GM23248 (cell line): Measurements from ENCODE around the gene PRSS36. TPM values are rescaled to one million over a fixed set of nuclear protein-coding genes. Genes with fewer than 3 reads are reported as not detected.
"Not testable (repeated sequence)": the region's sequence is repeated elsewhere in the genome, so short reads cannot be mapped to it uniquely, and the experiment has no call there.

Experiments
- DNase-seq: peaks from one replicate; pipeline ENCODE4 v3.0.0-alpha.2; 2015
- H2AFZ ChIP-seq: fragments of 200-600 bp; sonication (generic); 2 replicates; pipeline ENCODE4 v1.6.1; 2016; ENCODE audit warnings: antibody characterized with exemption
- H3F3A ChIP-seq: fragments of 200-600 bp; sonication (generic); 2 replicates; pipeline ENCODE4 v1.6.1; 2016; ENCODE audit warnings: mild to moderate bottlenecking, antibody characterized with exemption, mixed run types; ENCODE audit not compliant: insufficient read depth
- H3K27ac ChIP-seq: fragments of 200-600 bp; sonication (generic); 2 replicates; pipeline ENCODE4 v1.5.1; 2016; ENCODE audit warnings: mild to moderate bottlenecking
- H3K27me3 ChIP-seq: fragments of 200-600 bp; sonication (generic); replicated peaks from 2 replicates; pipeline ENCODE4 v1.6.1; 2016; ENCODE audit warnings: mild to moderate bottlenecking; ENCODE audit not compliant: insufficient read depth
- H3K36me3 ChIP-seq: fragments of 200-600 bp; sonication (generic); 2 replicates; pipeline ENCODE4 v1.6.1; 2016; ENCODE audit warnings: low read depth, mild to moderate bottlenecking
- H3K4me1 ChIP-seq: fragments of 200-600 bp; sonication (generic); 2 replicates; pipeline ENCODE4 v1.6.1; 2016; ENCODE audit warnings: mild to moderate bottlenecking; ENCODE audit not compliant: insufficient read depth
- H3K4me2 ChIP-seq: fragments of 200-600 bp; sonication (generic); one replicate; pipeline ENCODE4 v1.6.1; 2016; ENCODE audit warnings: mild to moderate bottlenecking; ENCODE audit not compliant: unreplicated experiment
- H3K4me3 ChIP-seq: fragments of 200-600 bp; sonication (generic); 2 replicates; pipeline ENCODE4 v1.5.1; 2016; ENCODE audit warnings: mild to moderate bottlenecking
- H3K79me2 ChIP-seq: fragments of 200-600 bp; sonication (generic); 2 replicates; pipeline ENCODE4 v1.6.1; 2016; ENCODE audit warnings: mild to moderate bottlenecking; ENCODE audit not compliant: insufficient read depth
- H3K9ac ChIP-seq: fragments of 200-600 bp; sonication (generic); 2 replicates; pipeline ENCODE4 v1.6.1; 2016; ENCODE audit warnings: mild to moderate bottlenecking
- H3K9me2 ChIP-seq: fragments of 200-600 bp; sonication (generic); 2 replicates; pipeline ENCODE4 v1.6.1; 2016; ENCODE audit warnings: mixed run types, mild to moderate bottlenecking, moderate library complexity; ENCODE audit not compliant: insufficient read depth
- H3K9me3 ChIP-seq: fragments of 200-600 bp; sonication (generic); one replicate; pipeline ENCODE4 v1.6.1; 2017; ENCODE audit warnings: low read depth
- H4K20me1 ChIP-seq: fragments of 200-600 bp; sonication (generic); 2 replicates; pipeline ENCODE4 v1.6.0; 2016; ENCODE audit not compliant: insufficient read depth
- EZH2 ChIP-seq: fragments of 200-600 bp; sonication (generic); IDR thresholded peaks from 2 replicates; pipeline ENCODE4 v1.6.1; 2018; ENCODE audit warnings: antibody characterized with exemption, mild to moderate bottlenecking; ENCODE audit not compliant: insufficient read depth, poor library complexity, severe bottlenecking
- EZH2phosphoT487 ChIP-seq: fragments of 200-600 bp; sonication (generic); IDR thresholded peaks from 2 replicates; pipeline ENCODE4 v1.6.1; 2018; ENCODE audit warnings: antibody characterized with exemption, moderate library complexity, mild to moderate bottlenecking, low read depth; ENCODE audit not compliant: insufficient read depth
- WGBS, 2 experiments: methylation state at CpG; one replicate each; pipeline ENCODE4 v1.1.6; 2015 to 2017; ENCODE audit warnings: low lambda C conversion rate in 2 of 2, low coverage in 1 of 2; ENCODE audit errors: missing lambda C conversion rate in 2 of 2; 5-methylcytosine and 5-hydroxymethylcytosine counted together
- in situ Hi-C: fragments of 300-500 bp; cut with MboI; formaldehyde crosslinking; loops from 2 replicates; pipeline ENCODE4 v1.15.0; 2020
- polyA plus RNA-seq: library from polyadenylated mRNA; unstranded; fragments of >200 nt; fragmentation: Nextera tagmentation; extraction: Ambion mirVana; gene quantifications from 2 replicates; pipeline ENCODE4 v1.2.1, GENCODE V29; 2016
- total RNA-seq: library from RNA; depleted of rRNA; stranded (reverse); fragments of >200 nt; shearing (Covaris generic); gene quantifications from 2 replicates; pipeline ENCODE4 v1.2.3, GENCODE V29; 2014

Gene PRSS36
- total and polyA plus RNA-seq, 2 experiments from 2014 or later, result 2.2 TPM; not detected in 1

GRCh38 chr16:31196324-31197088 lies 46.6 kb upstream of the PRSS36 start:
- H3K27me3 ChIP-seq, result no peaks in the 10 kb centered on the region
- WGBS, 2 experiments, result 83 to 86% methylated on average over 17 of the region's 17 CpGs
- H3K4me1 ChIP-seq, result 0 out of 2 replicates have a peak, but pooled peaks cover 2% of the 10 kb centered on the region
- H3K27ac ChIP-seq, result no peak overlapping the region
- no peak for DNase-seq
- H4K20me1 ChIP-seq, result 0 out of 2 replicates have a peak, but pooled peaks cover 4% of the 10 kb centered on the region
- no peak overlapping the region for H3K4me3 ChIP-seq
- in situ Hi-C loops, result no loop called here
- peaks cover 41% of the 10 kb centered on the region for H3K79me2 ChIP-seq
- H3F3A ChIP-seq, result peaks cover 97% of the 10 kb centered on the region
- peaks cover 58% of the 10 kb centered on the region for H3K36me3 ChIP-seq
- no peak overlapping the region for H3K9ac ChIP-seq
- H3K4me2 ChIP-seq, result no peak overlapping the region
- TF ChIP-seq EZH2phosphoT487, result no peak
- no peak for TF ChIP-seq EZH2
- no peak overlapping the region for H2AFZ ChIP-seq
- no peaks in the 10 kb centered on the region for H3K9me2 ChIP-seq
- no peaks in the 10 kb centered on the region for H3K9me3 ChIP-seq

DNA sequence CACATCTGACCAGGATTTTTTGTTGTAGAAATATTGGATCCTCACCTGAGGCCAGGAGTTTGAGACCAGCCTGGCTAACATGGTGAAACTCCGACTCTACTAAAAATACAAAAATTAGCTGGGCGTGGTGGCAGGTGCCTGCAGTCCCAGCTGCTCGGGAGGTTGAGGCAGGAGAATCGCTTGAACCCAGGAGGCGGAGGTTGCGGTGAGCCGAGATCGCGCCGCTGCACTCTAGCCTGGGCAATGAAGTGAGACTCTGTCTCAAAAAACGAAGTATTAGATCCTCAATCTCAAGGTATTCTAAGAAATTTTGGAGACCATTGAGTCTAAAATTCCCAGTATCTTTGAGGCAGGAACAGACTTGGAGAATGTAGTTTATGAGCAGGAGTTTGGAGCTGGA lies 46.0 kb upstream of the PRSS36 start:
- H3K4me2 ChIP-seq, H3K27ac ChIP-seq, H2AFZ ChIP-seq, H4K20me1 ChIP-seq, H3K9ac ChIP-seq, H3K27me3 ChIP-seq, H3K4me3 ChIP-seq, H3K9me3 ChIP-seq, in situ Hi-C loops, DNase-seq, H3K9me2 ChIP-seq, H3K4me1 ChIP-seq: not testable (repeated sequence)
- Histone ChIP-seq H3K79me2 (peaks cover 47% of the 10 kb centered on the region), H3F3A (peaks cover 97% of the 10 kb centered on the region), H3K36me3 (peaks cover 64% of the 10 kb centered on the region)
- 94 to 95% methylated on average over 11 of the region's 11 CpGs for WGBS, 2 experiments

- Histone ChIP-seq H3K36me3 (peaks cover 74% of the 10 kb centered on the region), H3K9me2 (no peaks in the 10 kb centered on the region), H3K9me3 (no peaks in the 10 kb centered on the region), H3K4me3 (no peak overlapping the region), H3K27ac (no peak overlapping the region), H3K27me3 (no peaks in the 10 kb centered on the region), H3K4me2 (no peak overlapping the region), H3K4me1 (no peaks in the 10 kb centered on the region), H3K9ac (no peak overlapping the region), H4K20me1 (no peaks in the 10 kb centered on the region), H3F3A (peaks cover 98% of the 10 kb centered on the region), H2AFZ (no peak overlapping the region), H3K79me2 (peaks cover 57% of the 10 kb centered on the region)
- TF ChIP-seq EZH2phosphoT487, result no peak
- TF ChIP-seq EZH2, result no peak
- no peak for DNase-seq
- in situ Hi-C loops, result no loop called here
- 81 to 82% methylated on average over 7 of the region's 7 CpGs for WGBS, 2 experiments
Observed at GRCh38 chr16:31194898-31195297, 45.0 kb upstream of the PRSS36 start.

GRCh38 chr16:31193874-31194273 lies 44.0 kb upstream of the PRSS36 start:
- H3K36me3 ChIP-seq, result peaks cover 84% of the 10 kb centered on the region
- H3K79me2 ChIP-seq, result peaks cover 67% of the 10 kb centered on the region
- no peak for DNase-seq
- H3K4me2 ChIP-seq, result no peak overlapping the region
- H3K9me2 ChIP-seq, result no peaks in the 10 kb centered on the region
- H3F3A ChIP-seq, result peaks cover 98% of the 10 kb centered on the region
- H2AFZ ChIP-seq, result no peak overlapping the region
- H3K27ac ChIP-seq, result no peak overlapping the region
- no peaks in the 10 kb centered on the region for H3K27me3 ChIP-seq
- H3K4me1 ChIP-seq, result no peaks in the 10 kb centered on the region
- TF ChIP-seq EZH2phosphoT487 (no peak), EZH2 (no peak)
- H3K9me3 ChIP-seq, result no peaks in the 10 kb centered on the region
- in situ Hi-C loops, result no loop called here
- 79 to 83% methylated on average over 2 of the region's 2 CpGs for WGBS, 2 experiments
- no peaks in the 10 kb centered on the region for H4K20me1 ChIP-seq
- H3K9ac ChIP-seq, result no peak overlapping the region
- H3K4me3 ChIP-seq, result no peak overlapping the region
